Stimulated activated naive CD8-positive, alpha-beta T cell treated with anti-CD3 and anti-CD28 coated beads, Interleukin-15, amount 100 ng/mL, for 72 hours (primary cell): ENCODE data around the gene ADNP.
"Not testable (repeated sequence)": the region's sequence is repeated elsewhere in the genome, so short reads cannot be mapped to it uniquely, and the experiment has no call there.

Experiments
- ATAC-seq: fragments of 150-1000 bp; cut with Tn5 transposase; 2 replicates; pipeline ENCODE4 v1.10.0; 2021; ENCODE audit warnings: mild to moderate bottlenecking, moderate library complexity
- DNase-seq, 2 donors: peaks; one replicate each; pipeline ENCODE4 v3.0.0; 2021 to 2022
- H3K27ac Mint-ChIP-seq, 2 donors: one replicate each; pipeline ENCODE4 v1.8.0; 2022; ENCODE audit warnings: mild to moderate bottlenecking in 2 of 2, mixed read lengths in 2 of 2, moderate library complexity in 2 of 2
- H3K27me3 Mint-ChIP-seq: one replicate; pipeline ENCODE4 v1.8.0; 2022; ENCODE audit warnings: mixed read lengths
- H3K4me1 Mint-ChIP-seq: one replicate; pipeline ENCODE4 v1.8.0; 2022; ENCODE audit warnings: mild to moderate bottlenecking, mixed read lengths
- H3K4me3 Mint-ChIP-seq, 2 donors: one replicate each; pipeline ENCODE4 v1.8.0; 2022; ENCODE audit warnings: mild to moderate bottlenecking in 2 of 2, mixed read lengths in 2 of 2, moderate library complexity in 1 of 2
- H3K9me3 Mint-ChIP-seq, 2 donors: one replicate each; pipeline ENCODE4 v1.8.0; 2022; ENCODE audit warnings: mixed read lengths in 2 of 2

The ADNP gene

GRCh38 chr20:50931306-50932015, at the start of gene ADNP:
ADNP (minus strand) TSS chr20:50931437; CDS start chr20:50903996, 27,441 bp downstream.
- Mint-ChIP-seq H3K27ac (peak within 1 kb of the TSS; percentile 98 to 99), H3K9me3 (no peaks in the 10 kb centered on the region), H3K27me3 (no peaks in the 10 kb centered on the region), H3K4me3 (peak within 1 kb of the TSS; percentile 86 to 99), H3K4me1 (peaks cover 34% of the 10 kb centered on the region)
- ATAC-seq, result peak; percentile 81
- DNase-seq, result peak; percentile 91 to 92

- Mint-ChIP-seq H3K27ac (peak overlapping the region; percentile 23 to 49), H3K9me3 (no peaks in the 10 kb centered on the region), H3K4me1 (peaks cover 20% of the 10 kb centered on the region), H3K4me3 (peak overlapping the region; percentile 37 to 51), H3K27me3 (peaks cover 44% of the 10 kb centered on the region)
- ATAC-seq (peak; percentile 84), DNase-seq (peak in 1 of 2 donors; percentile 46)
Measured at GRCh38 chr20:50980071-50980681, 48.9 kb upstream of the ADNP start.

- not testable (repeated sequence) for DNase-seq, H3K4me3 Mint-ChIP-seq, ATAC-seq, H3K9me3 Mint-ChIP-seq, H3K27ac Mint-ChIP-seq
- H3K4me1 Mint-ChIP-seq, result peaks cover 20% of the 10 kb centered on the region
- peaks cover 36% of the 10 kb centered on the region for H3K27me3 Mint-ChIP-seq
Measured at GRCh38 chr20:50978533-50978932, 47.3 kb upstream of the ADNP start.

GRCh38 chr20:50977066-50978021, 46.1 kb upstream of the ADNP start:
- H3K27me3 Mint-ChIP-seq, result peaks cover 24% of the 10 kb centered on the region
- ATAC-seq (no peak), DNase-seq (no peak)
- no peaks in the 10 kb centered on the region for H3K9me3 Mint-ChIP-seq
- no peak overlapping the region for H3K27ac Mint-ChIP-seq
- no peak overlapping the region for H3K4me3 Mint-ChIP-seq
- H3K4me1 Mint-ChIP-seq, result peaks cover 20% of the 10 kb centered on the region

- Mint-ChIP-seq H3K4me1 (peaks cover 12% of the 10 kb centered on the region), H3K9me3 (no peaks in the 10 kb centered on the region), H3K4me3 (no peak overlapping the region), H3K27ac (no peak overlapping the region), H3K27me3 (peaks cover 20% of the 10 kb centered on the region)
- DNase-seq (no peak), ATAC-seq (no peak)
Measured at GRCh38 chr20:50975701-50976330, 44.6 kb upstream of the ADNP start.

GRCh38 chr20:50969912-50970311, 38.7 kb upstream of the ADNP start:
- ATAC-seq, result no peak
- Mint-ChIP-seq H3K27me3 (no peaks in the 10 kb centered on the region), H3K4me3 (no peak overlapping the region)

GRCh38 chr20:50969435-50969834, 38.2 kb upstream of the ADNP start:
- H3K4me3 Mint-ChIP-seq, result no peak overlapping the region
- H3K4me1 Mint-ChIP-seq, result no peaks in the 10 kb centered on the region
- H3K27ac Mint-ChIP-seq, result no peak overlapping the region

More at GRCh38 chr20:50969912-50970311, 38.7 kb upstream of the ADNP start:
- no peaks in the 10 kb centered on the region for H3K9me3 Mint-ChIP-seq
- no peak for DNase-seq
- H3K27ac Mint-ChIP-seq, result no peak overlapping the region
- no peaks in the 10 kb centered on the region for H3K4me1 Mint-ChIP-seq

GRCh38 chr20:50968289-50968688, 37.1 kb upstream of the ADNP start:
- Mint-ChIP-seq H3K27me3 (no peaks in the 10 kb centered on the region), H3K4me1 (no peaks in the 10 kb centered on the region), H3K27ac (no peak overlapping the region), H3K4me3 (no peak overlapping the region), H3K9me3 (no peaks in the 10 kb centered on the region)
- DNase-seq, result no peak
- ATAC-seq, result no peak

More at GRCh38 chr20:50969435-50969834, 38.2 kb upstream of the ADNP start:
- ATAC-seq, result no peak
- Mint-ChIP-seq H3K27me3 (no peaks in the 10 kb centered on the region), H3K9me3 (no peaks in the 10 kb centered on the region)
- no peak for DNase-seq

GRCh38 chr20:50967586-50967985, 36.3 kb upstream of the ADNP start:
- ATAC-seq, result no peak
- no peaks in the 10 kb centered on the region for H3K27me3 Mint-ChIP-seq
- no peaks in the 10 kb centered on the region for H3K9me3 Mint-ChIP-seq
- peak overlapping the region; percentile 27 to 46 for H3K27ac Mint-ChIP-seq
- no peak for DNase-seq
- H3K4me3 Mint-ChIP-seq, result no peak overlapping the region
- H3K4me1 Mint-ChIP-seq, result no peaks in the 10 kb centered on the region

GRCh38 chr20:50959543-50960126, 28.4 kb upstream of the ADNP start:
- Mint-ChIP-seq H3K4me3 (peak overlapping the region; percentile 97 to 98), H3K27me3 (no peaks in the 10 kb centered on the region), H3K4me1 (peaks cover 49% of the 10 kb centered on the region), H3K9me3 (no peaks in the 10 kb centered on the region), H3K27ac (peak overlapping the region in 1 of 2 donors; percentile 100)
- DNase-seq (no peak), ATAC-seq (no peak)

- Mint-ChIP-seq H3K27me3 (no peaks in the 10 kb centered on the region), H3K4me1 (peaks cover 49% of the 10 kb centered on the region), H3K9me3 (no peaks in the 10 kb centered on the region), H3K27ac (peak within 1 kb of the TSS; percentile 99 to 100), H3K4me3 (peak within 1 kb of the TSS; percentile 97 to 98)
- peak; percentile 69 to 82 for DNase-seq
- peak; percentile 86 for ATAC-seq
Measured at GRCh38 chr20:50958615-50959542, 27.6 kb upstream of the ADNP start, which contains the start of gene MOCS3. MOCS3 (plus strand) TSS chr20:50958818; CDS start chr20:50958843, 25 bp downstream.

- peak; percentile 87 for ATAC-seq
- H3K4me3 Mint-ChIP-seq, result peak within 1 kb of the TSS; percentile 97 to 98
- peak; percentile 83 to 87 for DNase-seq
- peak within 1 kb of the TSS; percentile 99 to 100 for H3K27ac Mint-ChIP-seq
- no peaks in the 10 kb centered on the region for H3K9me3 Mint-ChIP-seq
- H3K4me1 Mint-ChIP-seq, result peaks cover 49% of the 10 kb centered on the region
- no peaks in the 10 kb centered on the region for H3K27me3 Mint-ChIP-seq
Measured at GRCh38 chr20:50957798-50958614, 26.8 kb upstream of the ADNP start, which contains the start of gene DPM1. DPM1 (minus strand) TSS chr20:50958532; CDS start chr20:50958523, 9 bp downstream.

- Mint-ChIP-seq H3K4me1 (peaks cover 48% of the 10 kb centered on the region), H3K27me3 (no peaks in the 10 kb centered on the region), H3K27ac (peak overlapping the region; percentile 63 to 100), H3K4me3 (peak overlapping the region; percentile 97 to 98), H3K9me3 (no peaks in the 10 kb centered on the region)
- no peak for DNase-seq
- no peak for ATAC-seq
Measured at GRCh38 chr20:50957276-50957675, 26.0 kb upstream of the ADNP start.
